MM.1S (cell line): ENCODE data around the gene TACC2.

Experiments used
- DNase-seq: peaks from one replicate; pipeline ENCODE4 v3.0.0-alpha.2; 2015
- H2AFZ ChIP-seq: fragments of 300-600 bp; sonication (generic); 2 replicates; pipeline ENCODE4 v1.6.0; 2016; ENCODE audit warnings: antibody characterized with exemption, low read length
- H3F3A ChIP-seq: fragments of 300-600 bp; sonication (generic); 2 replicates; pipeline ENCODE4 v1.6.1; 2016; ENCODE audit warnings: mild to moderate bottlenecking, antibody characterized with exemption, low read length, moderate library complexity, mixed read lengths; ENCODE audit not compliant: insufficient read depth
- H3K27ac ChIP-seq: fragments of 300-600 bp; sonication (generic); 2 replicates; pipeline ENCODE4 v1.5.1; 2016; ENCODE audit warnings: mild to moderate bottlenecking, low read length
- H3K27me3 ChIP-seq: fragments of 300-600 bp; sonication (generic); replicated peaks from 2 replicates; pipeline ENCODE4 v1.6.0; 2016; ENCODE audit warnings: low read length; ENCODE audit not compliant: insufficient read depth
- H3K36me3 ChIP-seq: fragments of 300-600 bp; sonication (generic); replicated peaks from 2 replicates; pipeline ENCODE4 v1.6.1; 2016; ENCODE audit warnings: mild to moderate bottlenecking, low read length, mixed read lengths; ENCODE audit not compliant: insufficient read depth
- H3K4me1 ChIP-seq: fragments of 300-600 bp; sonication (generic); 2 replicates; pipeline ENCODE4 v1.6.1; 2016; ENCODE audit warnings: low read length, mixed read lengths
- H3K4me2 ChIP-seq: fragments of 300-600 bp; sonication (generic); 2 replicates; pipeline ENCODE4 v1.6.0; 2016; ENCODE audit warnings: low read depth, low read length
- H3K4me3 ChIP-seq: fragments of 300-600 bp; sonication (generic); 2 replicates; pipeline ENCODE4 v1.5.1; 2016; ENCODE audit warnings: low read length, mixed read lengths
- H3K79me2 ChIP-seq: fragments of 300-600 bp; sonication (generic); 2 replicates; pipeline ENCODE4 v1.6.1; 2016; ENCODE audit warnings: mixed run types, low read length, mixed read lengths
- H3K9ac ChIP-seq: fragments of 300-600 bp; sonication (generic); 2 replicates; pipeline ENCODE4 v1.6.1; 2016; ENCODE audit warnings: low read length, mixed read lengths
- H3K9me2 ChIP-seq: fragments of 300-600 bp; sonication (generic); replicated peaks from 2 replicates; pipeline ENCODE4 v1.6.1; 2016; ENCODE audit warnings: mild to moderate bottlenecking, low read length, mixed read lengths; ENCODE audit not compliant: insufficient read depth
- H3K9me3 ChIP-seq: fragments of 300-600 bp; sonication (generic); replicated peaks from 2 replicates; pipeline ENCODE4 v1.6.1; 2016; ENCODE audit warnings: mild to moderate bottlenecking, low read length, mixed read lengths; ENCODE audit not compliant: insufficient read depth
- H4K20me1 ChIP-seq: fragments of 300-600 bp; sonication (generic); 2 replicates; pipeline ENCODE4 v1.6.1; 2016; ENCODE audit warnings: mild to moderate bottlenecking, low read length, moderate library complexity, mixed read lengths; ENCODE audit not compliant: insufficient read depth
- EZH2 ChIP-seq: fragments of 300-600 bp; sonication (generic); optimal IDR thresholded peaks from 2 replicates; pipeline ENCODE3; 2017; ENCODE audit warnings: low read depth, mild to moderate bottlenecking, antibody characterized with exemption, low read length, mixed read lengths
- EZH2phosphoT487 ChIP-seq: fragments of 300-600 bp; sonication (generic); IDR thresholded peaks from 2 replicates; pipeline ENCODE4 v1.6.1; 2018; ENCODE audit warnings: antibody characterized with exemption, low read length
- TF ChIP-seq, protein P1 (sequence below): fragments of 300-600 bp; sonication (generic); IDR thresholded peaks from 2 replicates; pipeline ENCODE4 v1.5.1; 2016; ENCODE audit warnings: antibody characterized with exemption, low read length, mixed read lengths

The TACC2 gene

DNA sequence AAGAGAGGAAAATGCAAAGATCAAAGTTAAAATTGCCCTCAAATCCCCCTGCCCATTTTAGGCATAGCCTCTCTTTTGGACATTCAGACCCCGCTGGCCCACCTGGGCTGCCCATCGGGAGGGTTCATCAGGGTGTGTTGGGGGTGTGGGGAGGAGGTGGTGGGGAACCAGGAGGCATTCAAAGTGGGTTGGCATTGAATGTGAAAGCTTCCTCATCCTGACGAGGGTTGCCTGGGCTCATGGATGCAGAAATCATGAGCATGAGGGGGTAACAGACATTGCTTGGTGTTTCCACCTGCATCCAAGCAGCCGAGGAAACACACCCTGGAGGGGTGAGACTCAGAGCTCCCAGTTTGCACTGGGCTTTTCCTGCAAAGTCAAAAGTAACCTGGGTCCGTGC lies 302.8 kb downstream of the TACC2 start:
- Histone ChIP-seq H4K20me1 (no peaks in the 10 kb centered on the region), H2AFZ (no peak overlapping the region), H3K27me3 (no peaks in the 10 kb centered on the region; the same call in 1 of the 2 replicates), H3K36me3 (no peaks in the 10 kb centered on the region), H3K9me2 (no peaks in the 10 kb centered on the region), H3K9ac (no peak overlapping the region), H3K79me2 (no peaks in the 10 kb centered on the region), H3F3A (no peaks in the 10 kb centered on the region), H3K4me3 (no peak overlapping the region), H3K9me3 (no peaks in the 10 kb centered on the region), H3K4me2 (no peak overlapping the region), H3K27ac (no peak overlapping the region), H3K4me1 (no peaks in the 10 kb centered on the region)
- DNase-seq: no peak
- TF ChIP-seq EZH2 (no peak), EZH2phosphoT487 (no peak)
- TF ChIP-seq, protein P1, sequence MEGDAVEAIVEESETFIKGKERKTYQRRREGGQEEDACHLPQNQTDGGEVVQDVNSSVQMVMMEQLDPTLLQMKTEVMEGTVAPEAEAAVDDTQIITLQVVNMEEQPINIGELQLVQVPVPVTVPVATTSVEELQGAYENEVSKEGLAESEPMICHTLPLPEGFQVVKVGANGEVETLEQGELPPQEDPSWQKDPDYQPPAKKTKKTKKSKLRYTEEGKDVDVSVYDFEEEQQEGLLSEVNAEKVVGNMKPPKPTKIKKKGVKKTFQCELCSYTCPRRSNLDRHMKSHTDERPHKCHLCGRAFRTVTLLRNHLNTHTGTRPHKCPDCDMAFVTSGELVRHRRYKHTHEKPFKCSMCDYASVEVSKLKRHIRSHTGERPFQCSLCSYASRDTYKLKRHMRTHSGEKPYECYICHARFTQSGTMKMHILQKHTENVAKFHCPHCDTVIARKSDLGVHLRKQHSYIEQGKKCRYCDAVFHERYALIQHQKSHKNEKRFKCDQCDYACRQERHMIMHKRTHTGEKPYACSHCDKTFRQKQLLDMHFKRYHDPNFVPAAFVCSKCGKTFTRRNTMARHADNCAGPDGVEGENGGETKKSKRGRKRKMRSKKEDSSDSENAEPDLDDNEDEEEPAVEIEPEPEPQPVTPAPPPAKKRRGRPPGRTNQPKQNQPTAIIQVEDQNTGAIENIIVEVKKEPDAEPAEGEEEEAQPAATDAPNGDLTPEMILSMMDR: no peak

DNA sequence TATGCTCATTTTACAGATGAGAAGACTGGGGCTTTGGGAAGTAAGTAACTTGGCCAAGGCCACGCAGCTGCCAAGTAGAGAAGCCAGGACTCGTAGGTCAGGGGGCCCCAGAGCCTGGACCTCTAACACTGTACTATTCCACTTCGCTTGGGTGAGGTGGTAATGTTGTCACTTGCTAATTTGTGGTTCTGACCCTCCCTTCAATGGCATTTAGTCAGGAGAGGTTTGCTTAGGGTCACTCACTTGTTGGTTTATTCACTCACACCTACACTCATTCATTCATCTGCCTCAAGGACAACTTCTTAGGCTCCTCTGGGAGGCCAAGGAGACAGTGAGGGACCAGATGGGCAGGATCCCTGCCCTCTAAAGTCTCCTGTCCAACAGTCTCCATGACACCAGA lies 303.4 kb downstream of the TACC2 start:
- Histone ChIP-seq H4K20me1 (no peaks in the 10 kb centered on the region), H3K27me3 (no peaks in the 10 kb centered on the region; the same call in 1 of the 2 replicates), H3K79me2 (no peaks in the 10 kb centered on the region), H3K4me2 (no peak overlapping the region), H3F3A (no peaks in the 10 kb centered on the region), H3K9ac (no peak overlapping the region), H3K9me3 (no peaks in the 10 kb centered on the region), H3K4me3 (no peak overlapping the region), H3K27ac (no peak overlapping the region), H2AFZ (no peak overlapping the region), H3K36me3 (no peaks in the 10 kb centered on the region), H3K4me1 (no peaks in the 10 kb centered on the region), H3K9me2 (no peaks in the 10 kb centered on the region)
- TF ChIP-seq, protein P1: no peak
- TF ChIP-seq EZH2phosphoT487 (no peak), EZH2 (no peak)
- DNase-seq: no peak

DNA sequence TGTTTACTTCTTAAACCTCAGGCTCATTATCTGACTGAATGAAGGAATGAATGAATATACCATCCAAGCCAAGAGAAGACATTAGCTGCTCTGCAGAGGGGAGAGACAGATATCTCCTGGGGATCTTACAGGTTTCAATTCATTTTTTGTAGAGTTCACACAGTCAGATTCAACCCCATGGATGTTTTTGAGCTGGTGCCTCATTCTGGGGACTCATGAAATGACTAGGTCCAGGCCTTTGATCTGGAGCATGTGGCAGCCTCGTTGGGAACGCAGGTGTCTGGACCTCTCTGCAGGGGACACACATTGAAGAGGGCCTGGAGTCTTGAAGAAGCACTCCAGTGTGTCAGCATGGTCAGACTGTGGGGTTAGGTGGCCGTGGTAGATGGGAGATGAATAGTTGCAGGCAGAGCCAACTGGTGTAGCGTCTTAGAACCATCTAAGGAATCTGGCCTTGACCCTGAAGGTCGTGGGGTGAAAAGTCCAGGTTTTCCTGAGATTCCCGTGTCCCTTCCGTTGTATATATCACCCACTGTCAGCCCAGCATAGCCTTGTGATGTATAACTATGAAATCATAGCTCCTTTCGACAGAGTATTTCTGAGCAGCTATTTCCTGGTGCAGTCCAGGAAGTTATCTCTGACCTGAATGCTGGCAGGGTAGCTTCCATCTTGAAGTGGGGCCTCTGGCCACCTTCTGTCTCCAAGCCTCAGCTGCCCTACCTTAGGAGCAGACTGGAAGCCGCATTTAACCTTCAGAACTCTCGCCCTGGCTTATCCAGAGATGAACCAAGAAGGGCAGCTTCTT lies 304.4 kb downstream of the TACC2 start:
- Histone ChIP-seq H3K4me1 (no peaks in the 10 kb centered on the region), H3K27me3 (no peaks in the 10 kb centered on the region; the same call in 1 of the 2 replicates), H3K4me3 (no peak overlapping the region), H3K79me2 (no peaks in the 10 kb centered on the region), H3K9me3 (no peaks in the 10 kb centered on the region), H3K4me2 (no peak overlapping the region), H2AFZ (no peak overlapping the region), H3K27ac (no peak overlapping the region), H4K20me1 (no peaks in the 10 kb centered on the region), H3F3A (no peaks in the 10 kb centered on the region), H3K9ac (no peak overlapping the region), H3K36me3 (no peaks in the 10 kb centered on the region), H3K9me2 (no peaks in the 10 kb centered on the region)
- TF ChIP-seq EZH2 (no peak), EZH2phosphoT487 (no peak)
- TF ChIP-seq, protein P1: no peak
- no peak for DNase-seq
